ENCODE data around the gene TBC1D9B. TPM values are rescaled to one million over a fixed set of nuclear protein-coding genes. Genes with fewer than 3 reads are reported as not detected.

Gene TBC1D9B
- total RNA-seq, 1 experiment from 2014 or later, result 70.9 TPM

GRCh38 chr5:179953987-179954386 is 46.3 kb upstream of the TBC1D9B start:
- DNase-seq (ENCODE audit: low spot score) (no peak), ATAC-seq (no peak)
- CTCF ChIA-PET, result interaction anchor here (1.8 kb wide), 1 partner anchor 21 kb away, joined by 3 read pairs; no protein-coding TSS in a partner anchor
- peaks cover 7% of the 10 kb centered on the region; the same call in 1 of the 2 replicates for H3K9me3 Mint-ChIP-seq
- TF ChIP-seq ATF2 (CRISPR knock-in tag; IDR thresholded peaks at IDR 0.05; ENCODE audit: borderline replicate concordance, low read depth) (no peak), ZNF263 (CRISPR knock-in tag; IDR thresholded peaks at IDR 0.05; ENCODE audit: low read depth) (no peak), SOX15 (CRISPR knock-in tag; IDR thresholded peaks at IDR 0.05) (no peak), ERG (CRISPR knock-in tag; IDR thresholded peaks at IDR 0.05) (no peak), PRRX2 (CRISPR knock-in tag; IDR thresholded peaks at IDR 0.05) (no peak)
- H3K27ac Mint-ChIP-seq, result no peak overlapping the region
- no peaks in the 10 kb centered on the region for H3K4me1 Mint-ChIP-seq
- no peak overlapping the region for H3K4me3 Mint-ChIP-seq
- POLR2A ChIA-PET, result no interaction called here
- H3K27me3 Mint-ChIP-seq (ENCODE audit: low read depth), result no peaks in the 10 kb centered on the region
- peaks cover 17% of the 10 kb centered on the region for H3K36me3 Mint-ChIP-seq

GRCh38 chr5:179936976-179937681 is 29.4 kb upstream of the TBC1D9B start:
- Mint-ChIP-seq H3K4me1 (no peaks in the 10 kb centered on the region), H3K9me3 (0 out of 2 replicates have a peak, but pooled peaks cover 3% of the 10 kb centered on the region), H3K27ac (no peak overlapping the region), H3K4me3 (no peak overlapping the region), H3K36me3 (no peaks in the 10 kb centered on the region), H3K27me3 (ENCODE audit: low read depth) (no peaks in the 10 kb centered on the region)
- DNase-seq (ENCODE audit: low spot score) (no peak), ATAC-seq (no peak)
- ChIA-PET POLR2A (no interaction called here), CTCF (no interaction called here)
- TF ChIP-seq HMGXB4 (CRISPR knock-in tag; IDR thresholded peaks at IDR 0.05), result no peak

GRCh38 chr5:179930788-179931473 is 23.2 kb upstream of the TBC1D9B start:
- Mint-ChIP-seq H3K4me1 (no peaks in the 10 kb centered on the region), H3K27me3 (ENCODE audit: low read depth) (peaks cover 3% of the 10 kb centered on the region; the same call in 1 of the 2 replicates), H3K36me3 (no peaks in the 10 kb centered on the region), H3K4me3 (no peak overlapping the region), H3K9me3 (peaks cover 17% of the 10 kb centered on the region; the same call in 1 of the 2 replicates), H3K27ac (no peak overlapping the region)
- ATAC-seq, result no peak
- no peak for DNase-seq (ENCODE audit: low spot score)
- CTCF ChIA-PET, result no interaction called here
- POLR2A ChIA-PET, result no interaction called here
- TF ChIP-seq JUN (CRISPR knock-in tag; IDR thresholded peaks at IDR 0.05) (no peak), AR (CRISPR knock-in tag; IDR thresholded peaks at IDR 0.05) (no peak), CDX4 (CRISPR knock-in tag; IDR thresholded peaks at IDR 0.05; ENCODE audit: borderline replicate concordance) (no peak), ESRRA (CRISPR knock-in tag; IDR thresholded peaks at IDR 0.05; ENCODE audit: borderline replicate concordance) (no peak), MXD4 (CRISPR knock-in tag; IDR thresholded peaks at IDR 0.05; ENCODE audit: borderline replicate concordance) (no peak), FOXJ3 (CRISPR knock-in tag; IDR thresholded peaks at IDR 0.05; ENCODE audit: borderline replicate concordance) (no peak), MAX (CRISPR knock-in tag; IDR thresholded peaks at IDR 0.05) (no peak), NFYB (CRISPR knock-in tag; conservative IDR thresholded peaks at IDR 0.05; ENCODE audit: low read depth) (no peak), MYBL2 (CRISPR knock-in tag; IDR thresholded peaks at IDR 0.05) (no peak), ARID4B (CRISPR knock-in tag; IDR thresholded peaks at IDR 0.05; ENCODE audit: borderline replicate concordance) (no peak), CREM (CRISPR knock-in tag; IDR thresholded peaks at IDR 0.05) (no peak)
